Measurements from ENCODE around the gene ZFAND5. TPM values are rescaled to one million over a fixed set of nuclear protein-coding genes. Genes with fewer than 3 reads are reported as not detected.

ZFAND5 gene
- total RNA-seq, 4 donors from 2014 or later, result 165 to 229 (median 211) TPM

DNA sequence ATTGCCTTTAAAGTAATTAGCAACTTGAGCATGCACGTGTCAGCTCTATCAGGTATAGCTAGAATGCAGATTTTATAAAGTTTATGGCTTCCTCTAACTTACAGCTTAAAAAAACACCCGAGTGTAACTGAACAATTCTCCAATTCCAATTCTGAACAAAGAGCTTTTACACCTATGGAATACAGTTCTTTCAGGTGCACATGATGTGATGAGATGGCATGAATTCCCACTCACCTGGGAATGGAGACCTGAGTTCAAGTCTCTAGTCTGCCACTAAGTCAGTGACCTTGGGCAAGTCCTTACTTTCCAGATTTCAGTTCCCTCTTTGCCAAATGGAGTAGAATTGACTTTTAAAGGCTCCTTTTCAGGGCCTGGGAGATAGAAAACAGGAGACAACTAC is 1.8 kb downstream of the ZFAND5 start:
- H3K27me3 ChIP-seq, result no peaks in the 10 kb centered on the region
- H3K36me3 ChIP-seq, result peaks cover 20% of the 10 kb centered on the region in 2 donors
- peaks cover 32 to 39% of the 10 kb centered on the region in 2 donors for H3K4me1 ChIP-seq
- H3K9me3 ChIP-seq, result no peaks in the 10 kb centered on the region
- peak overlapping the region; percentile 3 to 96 (median 96) for H3K4me3 ChIP-seq (replicated peaks in 1 of 3)
- intact Hi-C loops (cut with DNase I), result no loop called here
- peak overlapping the region; percentile 100 for H3K27ac ChIP-seq
- DNase-seq, result no peak
- TF ChIP-seq, protein P1, sequence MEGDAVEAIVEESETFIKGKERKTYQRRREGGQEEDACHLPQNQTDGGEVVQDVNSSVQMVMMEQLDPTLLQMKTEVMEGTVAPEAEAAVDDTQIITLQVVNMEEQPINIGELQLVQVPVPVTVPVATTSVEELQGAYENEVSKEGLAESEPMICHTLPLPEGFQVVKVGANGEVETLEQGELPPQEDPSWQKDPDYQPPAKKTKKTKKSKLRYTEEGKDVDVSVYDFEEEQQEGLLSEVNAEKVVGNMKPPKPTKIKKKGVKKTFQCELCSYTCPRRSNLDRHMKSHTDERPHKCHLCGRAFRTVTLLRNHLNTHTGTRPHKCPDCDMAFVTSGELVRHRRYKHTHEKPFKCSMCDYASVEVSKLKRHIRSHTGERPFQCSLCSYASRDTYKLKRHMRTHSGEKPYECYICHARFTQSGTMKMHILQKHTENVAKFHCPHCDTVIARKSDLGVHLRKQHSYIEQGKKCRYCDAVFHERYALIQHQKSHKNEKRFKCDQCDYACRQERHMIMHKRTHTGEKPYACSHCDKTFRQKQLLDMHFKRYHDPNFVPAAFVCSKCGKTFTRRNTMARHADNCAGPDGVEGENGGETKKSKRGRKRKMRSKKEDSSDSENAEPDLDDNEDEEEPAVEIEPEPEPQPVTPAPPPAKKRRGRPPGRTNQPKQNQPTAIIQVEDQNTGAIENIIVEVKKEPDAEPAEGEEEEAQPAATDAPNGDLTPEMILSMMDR (IDR thresholded peaks at IDR 0.05), result no peak
- no peak for TF ChIP-seq POLR2A (IDR thresholded peaks at IDR 0.05)
- WGBS, 2 donors, result 4 to 6% methylated on average over 2 of the region's 2 CpGs

GRCh38 chr9:72362680-72363139 is 2.3 kb downstream of the ZFAND5 start:
- Histone ChIP-seq H3K4me1 (peaks cover 38 to 44% of the 10 kb centered on the region in 2 donors), H3K36me3 (peaks cover 20 to 26% of the 10 kb centered on the region in 2 donors), H3K4me3 (replicated peaks in 1 of 3) (peak overlapping the region; percentile 3 to 96 (median 96)), H3K27ac (peak overlapping the region; percentile 100), H3K9me3 (no peaks in the 10 kb centered on the region), H3K27me3 (no peaks in the 10 kb centered on the region)
- DNase-seq, result peak; percentile 78
- intact Hi-C loops (cut with DNase I), result no loop called here
- TF ChIP-seq, protein P1 (IDR thresholded peaks at IDR 0.05), result no peak
- TF ChIP-seq POLR2A (IDR thresholded peaks at IDR 0.05), result peak in 1 of 2 donors; percentile 80
- 2 to 5% methylated on average over 2 of the region's 2 CpGs for WGBS, 2 donors

- no peak for DNase-seq
- intact Hi-C loops (cut with DNase I), result no loop called here
- Histone ChIP-seq H3K4me3 (replicated peaks in 1 of 3) (peak overlapping the region in 2 of 3 donors; percentile 96), H3K4me1 (peaks cover 44 to 50% of the 10 kb centered on the region in 2 donors), H3K27me3 (no peaks in the 10 kb centered on the region), H3K9me3 (no peaks in the 10 kb centered on the region), H3K27ac (peak overlapping the region; percentile 100), H3K36me3 (peaks cover 20 to 30% of the 10 kb centered on the region in 2 donors)
- TF ChIP-seq, protein P1 (IDR thresholded peaks at IDR 0.05), result no peak
- TF ChIP-seq POLR2A (IDR thresholded peaks at IDR 0.05), result no peak
- 4 to 10% methylated on average over 2 of the region's 2 CpGs for WGBS, 2 donors
Measured at GRCh38 chr9:72362118-72362531, 2.9 kb downstream of the ZFAND5 start.

DNA sequence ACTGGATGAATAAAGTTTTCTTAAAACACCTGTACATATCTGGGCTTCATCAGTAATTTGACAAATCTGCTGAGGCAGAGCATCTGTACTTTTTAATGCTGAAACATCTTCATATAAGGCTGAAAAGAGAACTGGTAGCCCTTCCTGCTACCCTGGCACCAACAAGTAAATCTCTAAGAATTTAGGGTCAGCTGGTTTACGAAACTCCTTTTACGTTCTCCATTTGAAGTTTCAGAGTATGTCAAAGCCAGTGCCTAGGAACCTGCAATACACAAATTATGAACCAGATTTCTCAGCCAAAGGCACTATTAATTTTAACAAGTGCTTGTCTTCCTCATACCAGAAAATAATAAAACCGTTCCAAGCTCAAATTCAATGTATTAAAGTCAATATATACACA is 3.8 kb downstream of the ZFAND5 start:
- Histone ChIP-seq H3K4me1 (peaks cover 52 to 53% of the 10 kb centered on the region in 2 donors), H3K9me3 (no peaks in the 10 kb centered on the region), H3K27ac (peak overlapping the region; percentile 100), H3K27me3 (no peaks in the 10 kb centered on the region), H3K36me3 (peaks cover 20 to 31% of the 10 kb centered on the region in 2 donors), H3K4me3 (replicated peaks in 1 of 3) (peak overlapping the region in 2 of 3 donors; percentile 96)
- intact Hi-C loops (cut with DNase I), result no loop called here
- 29 to 36% methylated on average over 3 of the region's 3 CpGs for WGBS, 2 donors
- DNase-seq, result no peak
- TF ChIP-seq, protein P1 (IDR thresholded peaks at IDR 0.05), result no peak
- no peak for TF ChIP-seq POLR2A (IDR thresholded peaks at IDR 0.05)

DNA sequence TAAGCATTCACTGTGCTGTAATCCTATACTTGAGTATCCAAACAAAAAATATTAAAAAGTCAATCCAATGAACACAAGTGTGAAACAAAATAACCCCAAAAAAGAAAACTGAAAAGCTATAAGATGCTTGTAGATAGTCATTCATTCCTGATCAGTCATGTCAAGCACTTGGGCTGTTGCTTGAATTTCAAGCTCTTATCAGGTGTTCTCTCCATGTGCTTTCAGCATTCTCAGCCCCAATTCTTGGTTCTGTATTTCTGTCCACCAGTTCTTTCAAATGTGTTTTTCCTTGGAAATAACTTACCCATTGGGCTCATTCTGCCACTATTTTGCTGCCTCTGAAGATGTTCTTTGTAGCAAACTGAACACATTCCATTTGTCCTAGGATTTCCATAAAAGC is 4.7 kb downstream of the ZFAND5 start:
- TF ChIP-seq POLR2A (IDR thresholded peaks at IDR 0.05), result no peak
- TF ChIP-seq, protein P1 (IDR thresholded peaks at IDR 0.05), result no peak
- intact Hi-C loops (cut with DNase I), result no loop called here
- Histone ChIP-seq H3K36me3 (peaks cover 24 to 40% of the 10 kb centered on the region in 2 donors), H3K4me1 (peaks cover 55 to 60% of the 10 kb centered on the region in 2 donors), H3K4me3 (replicated peaks in 1 of 3) (no peak overlapping the region), H3K9me3 (no peaks in the 10 kb centered on the region), H3K27ac (peak overlapping the region; percentile 100), H3K27me3 (no peaks in the 10 kb centered on the region)
- DNase-seq, result no peak

Data from thyroid gland (tissue), 4 donors.